ENCODE measurements around the gene N4BP2L2.

Gene N4BP2L2

DNA sequence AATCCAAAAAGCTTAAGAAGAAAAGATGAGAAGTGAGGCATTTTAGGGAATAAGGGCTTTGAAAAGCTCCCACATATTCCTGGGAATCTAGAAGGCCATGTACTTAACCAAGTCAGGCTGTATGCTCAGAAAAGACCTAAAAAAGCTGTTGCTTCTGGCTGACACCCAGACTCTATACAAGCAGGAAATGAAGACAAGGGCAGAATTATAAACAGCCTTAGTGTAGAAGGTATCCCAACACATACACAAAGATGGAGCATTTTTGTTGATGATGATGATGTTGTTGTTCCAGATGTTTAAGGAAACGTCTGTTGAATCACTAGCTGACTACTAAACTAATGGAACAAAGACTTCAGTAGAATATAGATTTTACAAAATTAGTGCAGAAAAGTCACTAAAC lies 84.6 kb downstream of the N4BP2L2 start:
- no peak for DNase-seq (ENCODE audit: low read depth)
- TF ChIP-seq, protein P1, sequence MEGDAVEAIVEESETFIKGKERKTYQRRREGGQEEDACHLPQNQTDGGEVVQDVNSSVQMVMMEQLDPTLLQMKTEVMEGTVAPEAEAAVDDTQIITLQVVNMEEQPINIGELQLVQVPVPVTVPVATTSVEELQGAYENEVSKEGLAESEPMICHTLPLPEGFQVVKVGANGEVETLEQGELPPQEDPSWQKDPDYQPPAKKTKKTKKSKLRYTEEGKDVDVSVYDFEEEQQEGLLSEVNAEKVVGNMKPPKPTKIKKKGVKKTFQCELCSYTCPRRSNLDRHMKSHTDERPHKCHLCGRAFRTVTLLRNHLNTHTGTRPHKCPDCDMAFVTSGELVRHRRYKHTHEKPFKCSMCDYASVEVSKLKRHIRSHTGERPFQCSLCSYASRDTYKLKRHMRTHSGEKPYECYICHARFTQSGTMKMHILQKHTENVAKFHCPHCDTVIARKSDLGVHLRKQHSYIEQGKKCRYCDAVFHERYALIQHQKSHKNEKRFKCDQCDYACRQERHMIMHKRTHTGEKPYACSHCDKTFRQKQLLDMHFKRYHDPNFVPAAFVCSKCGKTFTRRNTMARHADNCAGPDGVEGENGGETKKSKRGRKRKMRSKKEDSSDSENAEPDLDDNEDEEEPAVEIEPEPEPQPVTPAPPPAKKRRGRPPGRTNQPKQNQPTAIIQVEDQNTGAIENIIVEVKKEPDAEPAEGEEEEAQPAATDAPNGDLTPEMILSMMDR (IDR thresholded peaks at IDR 0.05; ENCODE audit: insufficient read depth, low read depth, low read length, missing control alignments) = no peak
- no peak overlapping the region for H3K4me3 ChIP-seq (ENCODE audit: low read length)

DNA sequence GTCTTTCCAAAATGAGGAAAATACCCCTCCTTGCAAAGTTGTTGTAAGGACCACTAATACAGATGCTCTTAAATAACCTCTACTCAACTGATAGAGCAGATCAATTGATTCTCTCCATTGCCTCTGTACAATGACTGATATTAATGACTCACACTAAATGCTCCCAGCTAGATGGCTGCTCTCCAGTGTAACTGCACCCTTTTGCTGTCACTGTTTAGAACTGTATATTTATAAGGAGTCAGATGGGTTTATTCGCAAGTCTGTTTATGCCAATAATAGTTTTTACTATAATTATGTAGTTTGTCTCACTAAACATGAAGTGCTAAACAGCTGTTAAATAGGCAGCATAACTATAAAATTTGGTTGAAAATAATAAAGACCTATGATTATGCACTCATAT lies 89.6 kb downstream of the N4BP2L2 start:
- no peak overlapping the region for H3K4me3 ChIP-seq (ENCODE audit: low read length)
- TF ChIP-seq, protein P1 (IDR thresholded peaks at IDR 0.05; ENCODE audit: insufficient read depth, low read depth, low read length, missing control alignments) = no peak
- DNase-seq (ENCODE audit: low read depth) = peak; percentile 29

DNA sequence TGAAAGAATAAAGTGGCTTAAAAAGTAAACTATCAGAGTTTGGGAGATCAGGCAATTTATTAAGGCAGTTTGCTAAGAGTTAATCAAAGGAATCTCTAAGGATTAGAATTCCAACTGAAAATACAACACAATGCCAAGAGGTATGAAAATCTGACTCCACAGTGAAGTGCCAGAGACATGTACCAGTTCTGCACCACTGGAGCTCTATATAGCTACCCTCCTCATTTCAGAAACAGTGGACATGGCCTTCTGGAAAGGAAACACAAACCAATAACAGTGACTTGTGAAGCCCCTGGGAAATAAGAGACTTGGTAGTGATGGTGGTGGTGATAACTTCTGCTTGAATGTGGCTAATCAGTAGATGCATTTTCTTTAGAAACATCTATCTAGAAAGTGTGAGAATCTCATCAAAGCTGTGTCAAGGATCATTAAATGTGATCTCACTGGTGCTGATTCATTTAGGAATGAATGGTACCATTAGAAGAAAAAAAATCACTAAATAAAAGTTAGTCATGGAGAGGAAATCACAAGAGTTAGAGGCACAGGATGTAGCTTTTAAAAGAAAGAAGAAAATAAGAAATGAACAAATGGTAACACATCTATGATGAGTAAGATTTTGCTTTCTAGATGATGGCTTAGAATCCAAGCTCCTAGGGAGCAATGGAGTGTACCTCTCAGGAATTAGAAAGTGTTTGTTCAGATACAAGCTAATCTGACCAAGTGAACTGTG lies 90.5 kb downstream of the N4BP2L2 start:
- H3K4me3 ChIP-seq (ENCODE audit: low read length) = no peak overlapping the region
- DNase-seq (ENCODE audit: low read depth) = no peak
- TF ChIP-seq, protein P1 (IDR thresholded peaks at IDR 0.05; ENCODE audit: insufficient read depth, low read depth, low read length, missing control alignments) = no peak

DNA sequence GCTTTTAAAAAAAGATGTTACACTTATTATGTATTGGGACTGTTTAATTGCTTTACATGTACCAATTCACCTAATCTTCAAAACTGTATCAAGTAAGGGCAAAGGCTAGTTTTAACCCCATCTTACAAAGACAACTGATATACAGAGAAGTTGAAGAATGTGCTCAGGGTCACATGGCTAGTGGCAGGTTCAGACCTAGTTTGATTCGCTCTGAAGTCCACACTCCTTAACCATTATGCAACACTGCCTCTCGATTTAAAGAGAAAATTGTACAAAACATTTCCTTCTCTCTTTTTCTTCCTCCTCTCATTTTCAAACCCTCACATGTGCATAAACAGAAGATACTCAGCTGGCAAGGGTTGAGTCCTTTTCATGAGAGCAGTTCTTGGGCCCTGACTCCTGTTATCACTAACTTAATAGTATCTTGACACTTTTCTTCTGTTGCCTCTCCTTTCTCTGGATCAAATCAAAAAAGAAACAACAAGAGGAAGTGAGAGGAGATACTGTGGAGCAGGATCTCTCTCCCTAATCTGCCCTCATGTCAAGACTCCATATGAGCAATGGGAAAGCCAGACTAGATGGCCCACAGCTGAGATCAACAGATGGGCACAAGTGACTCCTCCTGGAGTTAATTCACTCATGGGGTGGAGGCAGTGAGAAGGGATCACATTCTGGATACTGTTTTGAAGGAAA lies 91.7 kb downstream of the N4BP2L2 start:
- H3K4me3 ChIP-seq (ENCODE audit: low read length) = no peak overlapping the region
- DNase-seq (ENCODE audit: low read depth) = no peak
- TF ChIP-seq, protein P1 (IDR thresholded peaks at IDR 0.05; ENCODE audit: insufficient read depth, low read depth, low read length, missing control alignments) = no peak

DNA sequence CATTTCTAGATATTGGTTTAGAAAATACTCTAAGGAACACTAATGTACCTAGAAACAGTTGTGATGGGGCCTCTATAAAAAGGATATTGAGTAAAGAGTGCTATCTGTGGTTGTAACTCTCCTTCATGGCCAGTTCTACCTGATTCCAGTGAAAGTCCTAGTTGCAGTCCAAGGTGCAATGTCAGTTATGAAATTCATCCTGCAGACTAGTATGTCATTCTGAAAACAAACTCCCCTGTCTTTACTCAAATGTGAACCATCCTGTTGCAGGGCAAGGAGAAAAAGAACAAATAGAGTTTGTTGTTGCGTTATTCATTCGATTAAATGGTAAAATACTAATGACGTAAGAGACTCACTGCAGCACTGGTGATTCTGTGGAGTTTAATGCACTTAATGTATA lies 92.4 kb downstream of the N4BP2L2 start:
- TF ChIP-seq, protein P1 (IDR thresholded peaks at IDR 0.05; ENCODE audit: insufficient read depth, low read depth, low read length, missing control alignments) = no peak
- no peak for DNase-seq (ENCODE audit: low read depth)
- H3K4me3 ChIP-seq (ENCODE audit: low read length) = no peak overlapping the region

DNA sequence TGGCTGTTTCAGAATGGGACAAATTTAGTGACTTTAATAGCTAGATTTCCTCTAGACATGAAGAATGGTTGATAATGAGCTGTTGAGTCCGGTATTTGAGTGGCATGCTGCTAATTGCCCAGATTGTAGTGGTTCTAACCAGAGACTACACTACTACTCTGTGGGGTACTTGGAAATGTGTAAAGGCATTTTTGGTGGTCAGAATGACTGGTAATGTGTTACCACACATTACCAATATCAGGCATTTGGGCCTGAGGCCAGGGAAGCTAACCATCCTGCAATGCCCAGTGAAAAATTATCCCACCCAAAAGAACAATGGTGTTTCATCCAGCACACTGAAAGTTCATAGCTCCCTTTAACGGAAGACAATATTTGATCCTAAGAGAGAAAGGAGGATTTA lies 93.1 kb downstream of the N4BP2L2 start:
- TF ChIP-seq, protein P1 (IDR thresholded peaks at IDR 0.05; ENCODE audit: insufficient read depth, low read depth, low read length, missing control alignments) = no peak
- no peak overlapping the region for H3K4me3 ChIP-seq (ENCODE audit: low read length)
- no peak for DNase-seq (ENCODE audit: low read depth)
